Measurements from ENCODE around the gene MANEA.

GRCh38 chr6:95543798-95544197, 33.5 kb upstream of the MANEA start:
- TF ChIP-seq CTCF (IDR thresholded peaks at IDR 0.05) (no peak; the same call in 1 of the 2 replicates), POLR2AphosphoS5 (IDR thresholded peaks at IDR 0.05; ENCODE audit: low read depth, low read length) (no peak), REST (IDR thresholded peaks at IDR 0.05; ENCODE audit: insufficient read depth in 1 of 2, low read depth in 2 of 2, low read length in 1 of 2) (no peak)

All from Panc1 (cell line).